ENCODE results near the gene SNX1. TPM values are rescaled to one million over a fixed set of nuclear protein-coding genes. Genes with fewer than 3 reads are reported as not detected.

SNX1 gene
- total RNA-seq (2014; rRNA removed; shearing (Covaris generic)) (30.1 and 39.4 TPM in 2 replicates), total RNA-seq (2022) (126 and 129 TPM in 2 replicates), Bru-seq, nascent RNA (percentile 79 among the genes with signal in this experiment), BruChase-seq, experiment 1, labeled RNA remaining after a 6-hour chase (percentile 82 among the genes with signal in this experiment), BruChase-seq, experiment 2, labeled RNA remaining after a 2-hour chase (percentile 78 among the genes with signal in this experiment)
- long read RNA-seq, transcript SNX1-208 (15 exons, 1,971 nt) = major isoform, 251 of 346 reads
- long read RNA-seq, transcript SNX1-201 (15 exons, 3,373 nt) = minor isoform, 10 of 346 reads
- long read RNA-seq, transcript SNX1-213 (13 exons, 1,374 nt) = minor isoform, 8 of 346 reads
- long read RNA-seq, partial matches to known transcripts = 27 of 346 reads
- long read RNA-seq, other reads (novel, unspliced or antisense) = 50 of 346 reads

- POLR2A ChIA-PET = interaction anchor here (0.9 to 1.5 kb wide), 3 partner anchors 14 to 57 kb away, joined by 3 to 6 read pairs (median 3); no protein-coding TSS in a partner anchor
- TSS peak; percentile 53 for BruUV-seq (replicated peaks)
- CTCF ChIA-PET (ENCODE audit: unreplicated experiment) = interaction anchor here (1.1 kb wide), 1 partner anchor 57 kb away, joined by 4 read pairs; no protein-coding TSS in a partner anchor
- H3K36me3 ChIP-seq (ENCODE audit: insufficient read depth, low read length) = peaks cover 16% of the 10 kb centered on the region
- H3K4me3 ChIP-seq (ENCODE audit: low read depth, low read length, poor library complexity, severe bottlenecking) = peak within 1 kb of the TSS; percentile 85
- H2AFZ ChIP-seq (ENCODE audit: low read length) = peak within 1 kb of the TSS; percentile 66; the same call in 1 of the 2 replicates
- peak within 1 kb of the TSS; percentile 75 for H3K27ac ChIP-seq (ENCODE audit: low read depth, low read length, poor library complexity, severe bottlenecking)
- peaks cover 49% of the 10 kb centered on the region for H3K4me1 ChIP-seq (ENCODE audit: insufficient read depth, low read length, poor library complexity, severe bottlenecking)
- H4K20me1 ChIP-seq (ENCODE audit: insufficient read depth, low read length) = peaks cover 31% of the 10 kb centered on the region
- intact Hi-C loops (cut with micrococcal nuclease; ENCODE audit: unreplicated experiment) = loop anchor here (10.0 kb wide), 1 partner anchor 621 kb away; no protein-coding TSS in a partner anchor
- TF ChIP-seq CTCF (conservative IDR thresholded peaks at IDR 0.05; ENCODE audit: low read length) (no peak), EZH2phosphoT487 (IDR thresholded peaks at IDR 0.05; ENCODE audit: borderline replicate concordance, low read depth, low read length) (no peak)
- peak; percentile 96 for DNase-seq (ENCODE audit: low spot score)
- H3K4me2 ChIP-seq (ENCODE audit: low read length) = peak within 1 kb of the TSS; percentile 82
- no peaks in the 10 kb centered on the region for H3K9me2 ChIP-seq (ENCODE audit: insufficient read depth, low read length)
- H3K79me2 ChIP-seq (ENCODE audit: insufficient read depth, low read depth, low read length) = peaks cover 86% of the 10 kb centered on the region
- H3K9me3 ChIP-seq (ENCODE audit: low read length) = no peaks in the 10 kb centered on the region
Measured at GRCh38 chr15:64095795-64096667, at the start of gene SNX1. SNX1 (plus strand) TSS chr15:64095982; CDS start chr15:64096014, 32 bp downstream.

- CTCF ChIA-PET (ENCODE audit: unreplicated experiment) = no interaction called here
- H3K27ac ChIP-seq (ENCODE audit: low read depth, low read length, poor library complexity, severe bottlenecking) = no peak within 1 kb of the TSS
- no peaks in the 10 kb centered on the region for H4K20me1 ChIP-seq (ENCODE audit: insufficient read depth, low read length)
- TF ChIP-seq CTCF (conservative IDR thresholded peaks at IDR 0.05; ENCODE audit: low read length) (peak; percentile 74), EZH2phosphoT487 (IDR thresholded peaks at IDR 0.05; ENCODE audit: borderline replicate concordance, low read depth, low read length) (no peak)
- H3K79me2 ChIP-seq (ENCODE audit: insufficient read depth, low read depth, low read length) = no peaks in the 10 kb centered on the region
- H3K4me3 ChIP-seq (ENCODE audit: low read depth, low read length, poor library complexity, severe bottlenecking) = peak within 1 kb of the TSS; percentile 47
- peak; percentile 47 for DNase-seq (ENCODE audit: low spot score)
- no TSS peak for BruUV-seq (replicated peaks)
- H3K36me3 ChIP-seq (ENCODE audit: insufficient read depth, low read length) = no peaks in the 10 kb centered on the region
- no peak within 1 kb of the TSS for H2AFZ ChIP-seq (ENCODE audit: low read length)
- H3K4me1 ChIP-seq (ENCODE audit: insufficient read depth, low read length, poor library complexity, severe bottlenecking) = peaks cover 32% of the 10 kb centered on the region
- POLR2A ChIA-PET = no interaction called here
- intact Hi-C loops (cut with micrococcal nuclease; ENCODE audit: unreplicated experiment) = no loop called here
- H3K4me2 ChIP-seq (ENCODE audit: low read length) = peak within 1 kb of the TSS; percentile 60
- no peaks in the 10 kb centered on the region for H3K9me2 ChIP-seq (ENCODE audit: insufficient read depth, low read length)
- no peaks in the 10 kb centered on the region for H3K9me3 ChIP-seq (ENCODE audit: low read length)
Measured at GRCh38 chr15:64046421-64047153, 49.2 kb upstream of the SNX1 start, which contains the start of gene DAPK2. DAPK2 (minus strand) TSS chr15:64046485; CDS start chr15:64040261, 6,224 bp downstream.

Data from OCI-LY7 (cell line).